GM12873 (cell line): Measurements from ENCODE around the gene COL25A1.

Experiments
- CTCF ChIP-seq: IDR thresholded peaks from 2 replicates; pipeline ENCODE4 v1.5.1; 2012; ENCODE audit warnings: low read depth, mild to moderate bottlenecking, moderate library complexity, low read length, control low read depth; ENCODE audit not compliant: insufficient read depth; ENCODE audit errors: missing control alignments

The COL25A1 gene

GRCh38 chr4:109183931-109184490 lies 118.4 kb downstream of the COL25A1 start:
- no peak for TF ChIP-seq CTCF

- no peak for TF ChIP-seq CTCF
Measured at GRCh38 chr4:109182696-109183095, 119.8 kb downstream of the COL25A1 start.

GRCh38 chr4:109179061-109179460 lies 123.4 kb downstream of the COL25A1 start:
- no peak for TF ChIP-seq CTCF

GRCh38 chr4:109177096-109177810 lies 125.2 kb downstream of the COL25A1 start:
- no peak for TF ChIP-seq CTCF

- TF ChIP-seq CTCF: no peak
Measured at GRCh38 chr4:109174224-109174953, 128.1 kb downstream of the COL25A1 start.

- TF ChIP-seq CTCF: no peak
Measured at GRCh38 chr4:109172301-109172700, 130.2 kb downstream of the COL25A1 start.

- TF ChIP-seq CTCF: no peak
Measured at GRCh38 chr4:109171070-109171469, 131.4 kb downstream of the COL25A1 start.
